ENCODE data around the gene GP5. TPM values are rescaled to one million over a fixed set of nuclear protein-coding genes. Genes with fewer than 3 reads are reported as not detected.
A peak's percentile ranks its signal among the peaks of the same experiment; 100 is the strongest.

Gene GP5
- total RNA-seq, 1 experiment from 2014 or later, result 0.10 TPM

GRCh38 chr3:194397757-194398312 is 1.2 kb downstream of the GP5 start:
- DNase-seq (ENCODE audit: low spot score), result no peak

- no peak for DNase-seq (ENCODE audit: low spot score)
These were observed 2.0 kb downstream of the GP5 start for GRCh38 chr3:194396859-194397756.

- DNase-seq (ENCODE audit: low spot score), result no peak
These were observed 2.6 kb downstream of the GP5 start for GRCh38 chr3:194396539-194396858.

GRCh38 chr3:194395778-194396538 is 3.1 kb downstream of the GP5 start:
- no peak for DNase-seq (ENCODE audit: low spot score)

- no peak for DNase-seq (ENCODE audit: low spot score)
These were observed 3.9 kb downstream of the GP5 start for GRCh38 chr3:194395212-194395611.

- no peak for DNase-seq (ENCODE audit: low spot score)
These were observed 6.5 kb downstream of the GP5 start for GRCh38 chr3:194392576-194392975.

- DNase-seq (ENCODE audit: low spot score), result no peak
These were observed 8.2 kb downstream of the GP5 start for GRCh38 chr3:194390835-194391234.

GRCh38 chr3:194389269-194389668 is 9.8 kb downstream of the GP5 start:
- DNase-seq (ENCODE audit: low spot score), result no peak

- DNase-seq (ENCODE audit: low spot score), result no peak
These were observed 11.1 kb downstream of the GP5 start for GRCh38 chr3:194387926-194388418.

GRCh38 chr3:194387276-194387675 is 11.8 kb downstream of the GP5 start:
- no peak for DNase-seq (ENCODE audit: low spot score)

- DNase-seq (ENCODE audit: low spot score), result no peak
These were observed 12.4 kb downstream of the GP5 start for GRCh38 chr3:194386648-194387047.

GRCh38 chr3:194386066-194386465 is 13.0 kb downstream of the GP5 start:
- DNase-seq (ENCODE audit: low spot score), result no peak

GRCh38 chr3:194384569-194385001 is 14.5 kb downstream of the GP5 start:
- DNase-seq (ENCODE audit: low spot score), result no peak

- DNase-seq (ENCODE audit: low spot score), result no peak
These were observed 14.9 kb downstream of the GP5 start for GRCh38 chr3:194384156-194384555.

GRCh38 chr3:194383276-194383940 is 15.7 kb downstream of the GP5 start:
- no peak for DNase-seq (ENCODE audit: low spot score)

GRCh38 chr3:194382892-194383223 is 16.2 kb downstream of the GP5 start:
- DNase-seq (ENCODE audit: low spot score), result no peak

- DNase-seq (ENCODE audit: low spot score), result no peak
These were observed 16.7 kb downstream of the GP5 start for GRCh38 chr3:194382196-194382891.

- peak; percentile 48 for DNase-seq (ENCODE audit: low spot score)
These were observed 17.6 kb downstream of the GP5 start for GRCh38 chr3:194381460-194381875.

- no peak for DNase-seq (ENCODE audit: low spot score)
These were observed 18.7 kb downstream of the GP5 start for GRCh38 chr3:194380326-194380725.

GRCh38 chr3:194379651-194380050 is 19.4 kb downstream of the GP5 start:
- DNase-seq (ENCODE audit: low spot score), result no peak

- no peak for DNase-seq (ENCODE audit: low spot score)
These were observed 19.8 kb downstream of the GP5 start for GRCh38 chr3:194379231-194379630.

Measured in A172 (cell line).